Large intestine (tissue), 3 donors: ENCODE data around the gene CDSN. TPM values are rescaled to one million over a fixed set of nuclear protein-coding genes. Genes with fewer than 3 reads are reported as not detected.

Experiments
- DNase-seq, 2 donors: peaks; one replicate each; pipeline versions ENCODE4 v3.0.0 to v3.0.0-alpha.2; 2013
- H3K27ac ChIP-seq: one replicate; pipeline ENCODE4 v1.5.1; 2013; ENCODE audit warnings: low read length
- H3K27me3 ChIP-seq: 2 replicates; pipeline ENCODE4 v1.6.1; 2013; ENCODE audit warnings: low read length; ENCODE audit not compliant: control insufficient read depth, insufficient read depth
- H3K36me3 ChIP-seq: 2 replicates; pipeline ENCODE4 v1.6.1; 2013; ENCODE audit warnings: low read length; ENCODE audit not compliant: control insufficient read depth, insufficient read depth
- H3K4me1 ChIP-seq: one replicate; pipeline ENCODE4 v1.6.1; 2013; ENCODE audit warnings: low read length; ENCODE audit not compliant: control insufficient read depth, insufficient read depth
- H3K4me3 ChIP-seq: one replicate; pipeline ENCODE4 v1.5.1; 2013; ENCODE audit warnings: low read length
- H3K9me3 ChIP-seq: one replicate; pipeline ENCODE4 v1.6.1; 2013; ENCODE audit warnings: mild to moderate bottlenecking, low read depth, low read length, moderate library complexity; ENCODE audit not compliant: control insufficient read depth
- WGBS: methylation state at CpG from one replicate; pipeline ENCODE4 v1.1.5; 2013; ENCODE audit warnings: low lambda C conversion rate; ENCODE audit not compliant: insufficient coverage; 5-methylcytosine and 5-hydroxymethylcytosine counted together
- polyA plus RNA-seq: library from polyadenylated mRNA; unstranded; fragments of 120-200 nt; gene quantifications from one replicate; pipeline ENCODE4 v1.2.1, GENCODE V29; 2013

CDSN gene
- polyA plus RNA-seq, 1 donor: not detected

- H3K36me3 ChIP-seq: peaks cover 26% of the 10 kb centered on the region
- no peak overlapping the region for H3K4me3 ChIP-seq
- no peaks in the 10 kb centered on the region for H3K4me1 ChIP-seq
- H3K27ac ChIP-seq: no peak overlapping the region
- H3K27me3 ChIP-seq: no peaks in the 10 kb centered on the region
- DNase-seq: peak in 1 of 2 donors; percentile 62
- no peaks in the 10 kb centered on the region for H3K9me3 ChIP-seq
- WGBS: no CpG with 5 or more reads among the region's 18 CpGs
Observed at GRCh38 chr6:31144296-31144969, 24.2 kb upstream of the CDSN start.

- Histone ChIP-seq H3K27me3 (no peaks in the 10 kb centered on the region), H3K4me1 (no peaks in the 10 kb centered on the region), H3K4me3 (no peak overlapping the region), H3K27ac (no peak overlapping the region), H3K36me3 (peaks cover 22% of the 10 kb centered on the region), H3K9me3 (no peaks in the 10 kb centered on the region)
- no peak for DNase-seq
- WGBS: no CpG with 5 or more reads among the region's 11 CpGs
Observed at GRCh38 chr6:31143148-31143547, 22.9 kb upstream of the CDSN start.

DNA sequence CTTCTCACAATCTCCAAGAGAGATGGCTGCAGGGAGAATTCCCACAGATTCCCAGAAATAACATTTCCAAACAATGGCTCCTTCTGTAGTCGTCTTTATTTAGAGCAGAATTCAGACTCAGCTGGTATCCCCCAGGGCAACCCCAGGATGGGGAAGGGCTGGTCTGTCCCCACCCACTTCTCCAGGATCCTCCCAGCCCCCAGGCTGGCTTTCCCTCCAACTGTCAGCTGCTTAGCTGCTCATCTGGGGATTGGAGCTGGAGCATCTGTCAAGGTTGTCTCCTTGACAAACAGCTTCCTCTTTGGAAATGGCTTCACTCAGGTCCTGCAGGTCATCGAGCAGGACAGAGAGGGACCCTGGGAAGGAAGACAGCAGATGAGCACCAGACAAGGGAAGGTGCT is 22.1 kb upstream of the CDSN start:
- no peak for DNase-seq
- Histone ChIP-seq H3K9me3 (no peaks in the 10 kb centered on the region), H3K4me3 (no peak overlapping the region), H3K27me3 (no peaks in the 10 kb centered on the region), H3K27ac (no peak overlapping the region), H3K36me3 (peaks cover 20% of the 10 kb centered on the region), H3K4me1 (peaks cover 6% of the 10 kb centered on the region)
- WGBS: no CpG with 5 or more reads among the region's 2 CpGs

DNA sequence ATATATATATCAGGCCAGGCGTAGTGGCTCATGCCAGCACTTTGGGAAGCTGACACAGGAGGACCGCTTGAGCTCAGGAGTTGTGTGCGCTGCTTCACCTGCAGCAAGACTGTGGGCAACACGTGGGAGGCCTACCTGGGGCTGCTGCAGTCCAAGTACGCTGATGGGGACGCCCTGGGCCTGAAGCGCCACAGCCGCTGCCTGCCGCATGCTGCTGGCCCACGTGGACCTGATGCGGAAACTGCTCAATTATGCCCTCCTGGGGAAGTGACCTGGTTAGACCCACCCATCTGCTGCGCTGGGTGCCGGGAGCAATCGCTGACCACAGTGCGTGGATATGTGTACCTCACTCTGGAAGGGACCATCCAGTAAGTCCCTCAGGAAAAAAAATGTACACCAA is 20.4 kb upstream of the CDSN start:
- WGBS: no CpG with 5 or more reads among the region's 15 CpGs
- H3K27ac ChIP-seq: no peak overlapping the region
- H3K4me3 ChIP-seq: no peak overlapping the region

DNA sequence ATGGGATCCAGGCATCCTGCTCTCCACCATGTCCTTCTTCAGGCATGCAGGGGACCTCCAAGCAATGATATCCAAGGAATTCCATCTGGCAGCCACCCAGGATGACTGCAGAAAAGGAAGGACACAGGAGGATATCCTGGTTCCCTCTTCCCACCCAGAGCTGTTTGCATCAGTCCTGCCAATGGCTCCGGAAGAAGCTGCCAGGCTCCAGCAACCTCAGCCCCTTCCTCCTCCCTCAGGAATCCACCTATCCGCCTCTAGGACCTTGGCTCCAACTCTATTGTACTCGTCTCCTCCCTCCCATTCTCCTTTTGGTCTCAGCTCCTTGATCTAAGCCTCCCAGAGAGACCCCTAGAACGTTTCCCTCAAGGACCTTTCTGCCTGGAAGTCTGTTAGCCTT is 19.4 kb upstream of the CDSN start:
- H3K4me1 ChIP-seq: peaks cover 6% of the 10 kb centered on the region
- WGBS: no CpG with 5 or more reads among the region's 4 CpGs

More for the DNA sequence above, 20.4 kb upstream of the CDSN start:
- Histone ChIP-seq H3K27me3 (no peaks in the 10 kb centered on the region), H3K9me3 (no peaks in the 10 kb centered on the region), H3K4me1 (peaks cover 6% of the 10 kb centered on the region), H3K36me3 (peaks cover 17% of the 10 kb centered on the region)
- DNase-seq: no peak

GRCh38 chr6:31138982-31139381 is 18.7 kb upstream of the CDSN start, which contains the start of gene PSORS1C2:
Gene PSORS1C2, minus strand, starts transcription at chr6:31139066. Its CDS starts 40 bp downstream, at chr6:31139026.
- H3K27ac ChIP-seq: no peak within 1 kb of the TSS
- WGBS: no CpG with 5 or more reads among the region's 4 CpGs
- peaks cover 6% of the 10 kb centered on the region for H3K4me1 ChIP-seq
- H3K36me3 ChIP-seq: peaks cover 11% of the 10 kb centered on the region
- no peaks in the 10 kb centered on the region for H3K9me3 ChIP-seq
- H3K4me3 ChIP-seq: no peak within 1 kb of the TSS
- DNase-seq: no peak
- no peaks in the 10 kb centered on the region for H3K27me3 ChIP-seq

More for the DNA sequence above, 19.4 kb upstream of the CDSN start:
- no peak overlapping the region for H3K4me3 ChIP-seq
- no peak for DNase-seq
- peaks cover 14% of the 10 kb centered on the region for H3K36me3 ChIP-seq
- no peaks in the 10 kb centered on the region for H3K9me3 ChIP-seq
- no peak overlapping the region for H3K27ac ChIP-seq
- no peaks in the 10 kb centered on the region for H3K27me3 ChIP-seq

DNA sequence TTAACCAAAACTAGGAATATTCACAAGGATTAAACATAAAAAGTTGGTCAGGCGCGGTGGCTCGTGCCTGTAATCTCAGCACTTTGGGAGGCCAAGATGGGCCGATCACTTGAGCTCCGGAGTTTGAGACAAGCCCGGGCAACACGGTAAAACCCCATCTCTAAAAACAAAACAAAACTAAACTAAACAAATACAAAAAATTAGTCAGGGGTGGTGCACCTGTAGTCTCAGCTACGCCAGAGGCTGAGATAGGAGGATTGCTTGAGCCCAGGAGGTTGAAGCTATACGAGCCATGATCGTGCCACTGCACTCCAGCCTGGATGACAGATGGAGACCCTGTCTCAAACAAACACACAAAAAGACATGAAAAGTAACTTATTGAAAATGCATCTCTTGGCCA is 15.5 kb upstream of the CDSN start:
- 92% methylated on average over 5 of the region's 10 CpGs for WGBS
- Histone ChIP-seq H3K4me1 (peaks cover 6% of the 10 kb centered on the region), H3K27ac (no peak overlapping the region), H3K36me3 (no peaks in the 10 kb centered on the region), H3K4me3 (no peak overlapping the region), H3K9me3 (no peaks in the 10 kb centered on the region), H3K27me3 (no peaks in the 10 kb centered on the region)
- DNase-seq: no peak

DNA sequence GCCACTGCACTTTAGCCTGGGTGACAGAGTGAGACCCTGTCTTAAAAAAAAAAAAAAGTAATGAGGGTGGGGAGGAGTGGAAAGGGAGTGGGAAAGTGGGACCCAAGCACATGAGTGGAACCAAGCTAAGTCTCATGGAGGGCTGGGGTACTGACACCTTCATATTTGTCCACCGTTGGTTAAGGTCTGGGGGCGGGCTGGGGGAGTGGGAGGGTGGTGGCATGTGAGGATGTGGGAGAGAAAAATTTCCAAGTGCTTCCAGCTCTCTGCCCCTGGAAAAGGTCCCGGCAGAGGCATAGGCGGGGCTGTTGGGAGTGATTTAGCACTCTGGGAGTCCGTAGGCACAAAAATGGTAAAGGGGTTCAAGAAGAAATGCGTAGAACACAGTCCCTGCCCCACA is 12.6 kb upstream of the CDSN start:
- Histone ChIP-seq H3K4me3 (no peak overlapping the region), H3K4me1 (peaks cover 3% of the 10 kb centered on the region), H3K36me3 (no peaks in the 10 kb centered on the region), H3K9me3 (no peaks in the 10 kb centered on the region), H3K27me3 (peaks cover 10% of the 10 kb centered on the region), H3K27ac (no peak overlapping the region)
- WGBS: no CpG with 5 or more reads among the region's 6 CpGs
- no peak for DNase-seq

DNA sequence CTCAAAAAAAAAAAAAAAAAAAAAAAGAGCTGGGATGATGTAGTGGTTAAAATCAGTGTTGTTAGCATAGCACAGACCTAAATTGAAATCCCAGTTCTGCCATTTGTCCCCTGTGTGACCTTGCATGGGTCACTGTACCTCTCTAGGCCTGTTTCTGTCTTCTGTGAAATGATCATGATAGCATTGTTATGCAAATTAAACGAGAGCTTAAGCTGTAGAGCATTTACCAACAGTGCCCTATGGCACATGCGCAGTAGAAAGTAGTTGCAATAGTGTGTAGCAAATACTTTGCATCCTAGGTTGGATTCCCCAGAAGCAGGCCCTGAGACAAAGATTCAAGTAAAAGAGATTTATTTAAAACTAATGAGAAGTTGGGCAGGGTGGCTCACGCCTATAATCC is 11.3 kb upstream of the CDSN start:
- no CpG with 5 or more reads among the region's 3 CpGs for WGBS
- DNase-seq: no peak

GRCh38 chr6:31130751-31131150 is 10.5 kb upstream of the CDSN start:
- Histone ChIP-seq H3K27me3 (peaks cover 10% of the 10 kb centered on the region), H3K36me3 (no peaks in the 10 kb centered on the region), H3K9me3 (no peaks in the 10 kb centered on the region), H3K27ac (no peak overlapping the region), H3K4me3 (no peak overlapping the region), H3K4me1 (no peaks in the 10 kb centered on the region)
- DNase-seq: no peak
- WGBS: no CpG with 5 or more reads among the region's 3 CpGs

More for the DNA sequence above, 11.3 kb upstream of the CDSN start:
- peaks cover 10% of the 10 kb centered on the region for H3K27me3 ChIP-seq
- no peak overlapping the region for H3K4me3 ChIP-seq
- no peaks in the 10 kb centered on the region for H3K4me1 ChIP-seq
- H3K27ac ChIP-seq: no peak overlapping the region
- H3K36me3 ChIP-seq: no peaks in the 10 kb centered on the region
- H3K9me3 ChIP-seq: no peaks in the 10 kb centered on the region

DNA sequence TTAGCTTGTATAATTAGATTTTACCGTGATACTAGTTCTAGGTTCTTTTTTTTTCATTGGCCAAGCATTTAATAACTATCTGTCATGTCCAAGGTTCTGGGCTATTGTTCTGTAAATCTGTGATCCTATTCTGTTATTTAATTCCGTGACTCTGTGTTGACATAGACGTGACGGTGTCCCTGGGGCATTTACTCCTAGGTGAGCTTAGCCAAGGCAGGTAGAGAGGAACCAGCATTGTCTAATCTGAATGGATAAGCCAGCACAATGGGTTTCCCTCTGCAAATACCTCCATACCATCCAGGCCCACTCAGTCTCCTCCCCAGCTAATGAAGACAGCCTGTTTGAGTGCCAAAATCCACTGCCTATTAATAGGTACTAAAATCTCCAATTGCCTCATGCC is 8.9 kb upstream of the CDSN start:
- no peak overlapping the region for H3K27ac ChIP-seq
- no peaks in the 10 kb centered on the region for H3K9me3 ChIP-seq
- DNase-seq: no peak
- WGBS: 20% methylated on average over 3 of the region's 4 CpGs
- H3K4me1 ChIP-seq: no peaks in the 10 kb centered on the region
- H3K27me3 ChIP-seq: peaks cover 10% of the 10 kb centered on the region
- H3K36me3 ChIP-seq: no peaks in the 10 kb centered on the region
- no peak overlapping the region for H3K4me3 ChIP-seq
